B cell (primary cell): Measurements from ENCODE around the gene LY9. TPM values are rescaled to one million over a fixed set of nuclear protein-coding genes. Genes with fewer than 3 reads are reported as not detected.

Experiments
- ATAC-seq: fragments of 200-7000 bp; cut with Tn5 transposase; one replicate; pipeline ENCODE4 v1.10.0; 2021; ENCODE audit warnings: low read depth, mild to moderate bottlenecking, moderate number of reproducible peaks, moderate library complexity
- CTCF ChIA-PET: fragments of 350-600 bp; sonication (Branson Sonifier 250); formaldehyde crosslinking; loops from one replicate; lab custom pipeline; 2021; ENCODE audit warnings: antibody characterized with exemption, inconsistent platforms; lab: Charles Lee
- POLR2A ChIA-PET: fragments of 350-600 bp; sonication (Branson Sonifier 250); formaldehyde crosslinking; loops from one replicate; lab custom pipeline; 2021; ENCODE audit warnings: antibody characterized with exemption; lab: Charles Lee
- DNase-seq: peaks from one replicate; pipeline ENCODE4 v3.0.0; 2013
- H2AFZ ChIP-seq: 2 replicates; pipeline ENCODE4 v1.6.1; 2012; ENCODE audit warnings: mild to moderate bottlenecking, low read depth, low read length; ENCODE audit not compliant: insufficient read depth, poor library complexity, severe bottlenecking
- H3K27ac ChIP-seq, 2 donors: 1 replicate in 1 of 2; 2 replicates in 1 of 2; pipeline ENCODE4 v1.5.1; 2012 to 2013; ENCODE audit warnings: low read length in 2 of 2, mild to moderate bottlenecking in 2 of 2, moderate library complexity in 1 of 2
- H3K27me3 ChIP-seq, 4 experiments: fragments of 200-600 bp in 1 of 4; sonication (generic) in 1 of 4; replicated peaks in 1 of 4; 1 replicate in 2 of 4; 2 replicates in 2 of 4; pipeline versions ENCODE4 v1.6.1 to v1.7.0; 2013 to 2016; ENCODE audit warnings: low read length in 3 of 4, mild to moderate bottlenecking in 2 of 4, mixed read lengths in 1 of 4, moderate library complexity in 1 of 4; ENCODE audit not compliant: insufficient read depth in 4 of 4, control insufficient read depth in 3 of 4; ENCODE audit errors: control extremely low read depth in 1 of 4
- H3K36me3 ChIP-seq, 2 experiments: replicated peaks in 1 of 2; 1 replicate in 1 of 2; 2 replicates in 1 of 2; pipeline versions ENCODE4 v1.6.1 to v1.7.1; 2013; ENCODE audit warnings: low read length in 1 of 2; ENCODE audit not compliant: insufficient read depth in 2 of 2, control insufficient read depth in 1 of 2; ENCODE audit errors: control extremely low read depth in 1 of 2, extremely low read depth in 1 of 2
- H3K4me1 ChIP-seq, 2 donors: fragments of 200-600 bp in 1 of 2; sonication (generic) in 1 of 2; 1 replicate in 1 of 2; 2 replicates in 1 of 2; pipeline versions ENCODE4 v1.5.1 to v1.6.1; 2013 to 2017; ENCODE audit warnings: low read length in 2 of 2; ENCODE audit not compliant: control insufficient read depth in 2 of 2, insufficient read depth in 2 of 2
- H3K4me2 ChIP-seq: replicated peaks from 2 replicates; pipeline ENCODE3; 2012; ENCODE audit warnings: mild to moderate bottlenecking, low read depth, low read length; ENCODE audit not compliant: poor library complexity, severe bottlenecking
- H3K4me3 ChIP-seq, 5 experiments: fragments of 200-600 bp in 1 of 5; sonication (generic) in 1 of 5; 1 replicate in 3 of 5; 2 replicates in 2 of 5; pipeline versions ENCODE4 v1.5.1 to v1.7.0; 2011 to 2016; ENCODE audit warnings: low read length in 4 of 5, mild to moderate bottlenecking in 4 of 5, low read depth in 2 of 5, control low read depth in 1 of 5, moderate library complexity in 1 of 5; ENCODE audit not compliant: insufficient read depth in 1 of 5; ENCODE audit errors: control extremely low read depth in 1 of 5, extremely low read depth in 1 of 5
- H3K79me2 ChIP-seq: fragments of 200-600 bp; sonication (generic); one replicate; pipeline ENCODE4 v1.6.0; 2016; ENCODE audit warnings: low read length; ENCODE audit not compliant: control insufficient read depth, insufficient read depth
- H3K9ac ChIP-seq: fragments of 200-600 bp; sonication (generic); 2 replicates; pipeline ENCODE4 v1.6.1; 2017; ENCODE audit warnings: mild to moderate bottlenecking, low read length, moderate library complexity
- H3K9me3 ChIP-seq, 3 donors: one replicate each; pipeline versions ENCODE4 v1.6.1 to v1.7.1; 2013; ENCODE audit warnings: low read length in 2 of 3; ENCODE audit not compliant: control insufficient read depth in 2 of 3, insufficient read depth in 1 of 3; ENCODE audit errors: control extremely low read depth in 1 of 3
- H4K20me1 ChIP-seq: 2 replicates; pipeline ENCODE4 v1.6.0; 2012; ENCODE audit warnings: mild to moderate bottlenecking, low read length; ENCODE audit not compliant: insufficient read depth, control insufficient read depth, poor library complexity, severe bottlenecking
- H3K27ac Mint-ChIP-seq: one replicate; pipeline ENCODE4 v1.8.0; 2021; ENCODE audit warnings: mixed read lengths
- H3K27me3 Mint-ChIP-seq: one replicate; pipeline ENCODE4 v1.8.0; 2021; ENCODE audit warnings: mixed read lengths
- H3K4me1 Mint-ChIP-seq: one replicate; pipeline ENCODE4 v1.8.0; 2021; ENCODE audit warnings: mixed read lengths
- H3K4me3 Mint-ChIP-seq: one replicate; pipeline ENCODE4 v1.8.0; 2021; ENCODE audit warnings: mixed read lengths
- H3K9me3 Mint-ChIP-seq: one replicate; pipeline ENCODE4 v1.8.0; 2022; ENCODE audit warnings: mixed read lengths; ENCODE audit not compliant: insufficient read depth
- EZH2 ChIP-seq: IDR thresholded peaks from 2 replicates; pipeline ENCODE4 v1.6.1; 2012; ENCODE audit warnings: borderline replicate concordance, low read depth, mild to moderate bottlenecking, moderate library complexity, low read length; ENCODE audit not compliant: insufficient read depth, poor library complexity, severe bottlenecking
- WGBS: methylation state at CpG from one replicate; pipeline ENCODE4 v1.1.5; 2013; ENCODE audit warnings: missing lambda C conversion rate; ENCODE audit not compliant: insufficient coverage; 5-methylcytosine and 5-hydroxymethylcytosine counted together
- intact Hi-C: fragments of 100-400 bp; cut with micrococcal nuclease; formaldehyde crosslinking; loops from one replicate; pipeline ENCODE4 v1.10.0; 2022
- polyA plus RNA-seq: library from polyadenylated mRNA; depleted of rRNA; stranded (reverse); fragments of >200 nt; gene quantifications from 2 replicates; pipeline ENCODE4 v1.2.3, GENCODE V29; 2012
- total RNA-seq, 2 donors: library from RNA; stranded (reverse); fragments of 120-200 nt in 1 of 2; gene quantifications; 1 replicate in 1 of 2; 2 replicates in 1 of 2; pipeline versions ENCODE4 v1.2.3 to v1.2.4, GENCODE V29; 2013 to 2022
- TF ChIP-seq, protein P1 (sequence below): fragments of 200-600 bp; IDR thresholded peaks from one replicate; pipeline ENCODE4 v1.8.0; 2022; ENCODE audit warnings: antibody characterized with exemption, mild to moderate bottlenecking

LY9 gene
- total and polyA plus RNA-seq, 2 donors (not counting 1 experiment from before 2014, with no cell fraction given), result 252 to 365 TPM

DNA sequence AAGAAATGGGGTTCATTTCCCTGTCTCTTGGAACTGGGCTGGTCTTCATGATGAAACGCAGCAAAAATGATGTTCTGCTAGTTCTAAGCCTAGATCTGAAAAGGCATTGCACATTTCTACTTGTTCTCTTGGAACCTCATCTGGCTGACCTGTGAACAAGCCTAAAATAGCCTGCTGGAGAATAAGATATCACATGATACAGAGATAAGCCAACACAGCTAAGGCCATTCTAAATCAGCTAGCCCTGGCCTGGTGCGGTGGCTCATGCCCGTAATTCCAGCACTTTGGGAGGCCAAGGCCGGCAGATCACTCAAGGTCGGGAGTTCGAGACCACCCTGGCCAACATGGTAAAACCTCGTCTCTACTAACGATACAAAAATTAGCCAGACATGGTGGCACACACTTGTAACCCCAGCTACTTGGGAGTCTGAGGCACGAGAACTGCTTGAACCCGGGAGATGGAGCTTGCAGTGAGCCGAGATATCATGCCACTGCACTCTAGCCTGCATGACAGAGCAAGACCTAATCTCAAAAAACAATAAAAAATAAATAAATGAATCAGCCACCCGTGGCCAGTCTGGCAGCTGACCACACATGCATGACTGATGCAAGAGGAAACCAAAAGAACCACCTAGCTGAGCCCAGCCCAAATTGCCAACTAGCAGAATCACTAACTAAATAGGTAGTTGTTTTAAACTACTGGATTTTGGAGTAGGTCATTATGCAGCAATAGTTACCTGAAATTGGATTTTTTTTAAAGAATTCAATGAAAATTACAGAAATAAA, 48.7 kb downstream of the LY9 start:
- peaks cover 4% of the 10 kb centered on the region for H3K4me1 Mint-ChIP-seq
- Histone ChIP-seq H4K20me1 (no peaks in the 10 kb centered on the region), H3K4me2 (no peak overlapping the region), H3K27ac (no peak overlapping the region), H3K4me1 (peaks cover 4 to 6% of the 10 kb centered on the region in 2 donors), H3K79me2 (no peaks in the 10 kb centered on the region), H3K27me3 (no peaks in the 10 kb centered on the region), H3K36me3 (no peaks in the 10 kb centered on the region), H3K9ac (no peak overlapping the region), H3K4me3 (no peak overlapping the region), H3K9me3 (peaks cover 0 to 9% (median 5%) of the 10 kb centered on the region in 3 donors), H2AFZ (no peak overlapping the region)
- no peak overlapping the region for H3K27ac Mint-ChIP-seq
- H3K4me3 Mint-ChIP-seq, result no peak overlapping the region
- no peak for DNase-seq
- 97% methylated on average over 11 of the region's 12 CpGs for WGBS
- POLR2A ChIA-PET, result no interaction called here
- H3K27me3 Mint-ChIP-seq, result peaks cover 5% of the 10 kb centered on the region
- no peaks in the 10 kb centered on the region for H3K9me3 Mint-ChIP-seq
- intact Hi-C loops, result no loop called here
- no peak for TF ChIP-seq EZH2
- TF ChIP-seq, protein P1, sequence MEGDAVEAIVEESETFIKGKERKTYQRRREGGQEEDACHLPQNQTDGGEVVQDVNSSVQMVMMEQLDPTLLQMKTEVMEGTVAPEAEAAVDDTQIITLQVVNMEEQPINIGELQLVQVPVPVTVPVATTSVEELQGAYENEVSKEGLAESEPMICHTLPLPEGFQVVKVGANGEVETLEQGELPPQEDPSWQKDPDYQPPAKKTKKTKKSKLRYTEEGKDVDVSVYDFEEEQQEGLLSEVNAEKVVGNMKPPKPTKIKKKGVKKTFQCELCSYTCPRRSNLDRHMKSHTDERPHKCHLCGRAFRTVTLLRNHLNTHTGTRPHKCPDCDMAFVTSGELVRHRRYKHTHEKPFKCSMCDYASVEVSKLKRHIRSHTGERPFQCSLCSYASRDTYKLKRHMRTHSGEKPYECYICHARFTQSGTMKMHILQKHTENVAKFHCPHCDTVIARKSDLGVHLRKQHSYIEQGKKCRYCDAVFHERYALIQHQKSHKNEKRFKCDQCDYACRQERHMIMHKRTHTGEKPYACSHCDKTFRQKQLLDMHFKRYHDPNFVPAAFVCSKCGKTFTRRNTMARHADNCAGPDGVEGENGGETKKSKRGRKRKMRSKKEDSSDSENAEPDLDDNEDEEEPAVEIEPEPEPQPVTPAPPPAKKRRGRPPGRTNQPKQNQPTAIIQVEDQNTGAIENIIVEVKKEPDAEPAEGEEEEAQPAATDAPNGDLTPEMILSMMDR, result no peak
- CTCF ChIA-PET, result interaction anchor here (0.6 to 3.3 kb wide), 6 partner anchors 11 to 195 kb away, joined by 3 to 21 read pairs (median 4); no protein-coding TSS in a partner anchor
- ATAC-seq, result no peak

DNA sequence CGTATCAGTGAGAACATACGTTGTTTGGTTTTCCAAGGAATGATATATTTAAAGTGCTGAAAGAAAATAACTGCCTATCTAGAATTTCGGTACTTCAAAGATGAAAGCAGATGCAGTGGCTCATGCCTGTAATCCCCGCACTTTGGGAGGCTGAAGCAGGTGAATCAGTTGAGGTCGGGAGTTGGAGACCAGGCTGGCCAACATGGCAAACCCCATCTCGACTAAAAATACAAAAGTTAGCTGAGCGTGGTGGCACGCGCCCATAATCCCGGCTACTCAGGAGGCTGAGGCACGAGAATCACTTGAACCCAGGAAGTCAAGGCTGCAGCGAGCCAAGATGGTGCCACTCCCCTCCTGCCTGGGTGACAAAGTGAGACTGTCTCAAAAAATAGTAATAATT, 50.3 kb downstream of the LY9 start:
- no peak for ATAC-seq
- no peak overlapping the region for H3K27ac Mint-ChIP-seq
- H3K9ac ChIP-seq, result no peak overlapping the region
- no peak overlapping the region for H3K4me3 ChIP-seq
- H3K79me2 ChIP-seq, result no peaks in the 10 kb centered on the region
- intact Hi-C loops, result no loop called here
- no peak for TF ChIP-seq EZH2
- TF ChIP-seq, protein P1, result no peak
- no peak overlapping the region for H3K4me3 Mint-ChIP-seq
- 100% methylated on average over 9 of the region's 12 CpGs for WGBS
- H2AFZ ChIP-seq, result no peak overlapping the region
- CTCF ChIA-PET, result interaction anchor here (1.4 to 1.6 kb wide), 2 partner anchors 9 to 15 kb away, joined by 3 to 4 read pairs; no protein-coding TSS in a partner anchor
- H3K4me1 ChIP-seq, result peaks cover 4 to 6% of the 10 kb centered on the region in 2 donors
- no peaks in the 10 kb centered on the region for H4K20me1 ChIP-seq
- POLR2A ChIA-PET, result no interaction called here
- no peaks in the 10 kb centered on the region for H3K9me3 Mint-ChIP-seq
- no peak overlapping the region for H3K27ac ChIP-seq
- no peaks in the 10 kb centered on the region for H3K36me3 ChIP-seq
- H3K4me2 ChIP-seq, result no peak overlapping the region
- H3K4me1 Mint-ChIP-seq, result peaks cover 4% of the 10 kb centered on the region
- H3K27me3 ChIP-seq, result no peaks in the 10 kb centered on the region
- peaks cover 0 to 9% (median 5%) of the 10 kb centered on the region in 3 donors for H3K9me3 ChIP-seq
- H3K27me3 Mint-ChIP-seq, result peaks cover 5% of the 10 kb centered on the region
- DNase-seq, result no peak
